HG03025 (cell line): ENCODE results near the gene FBLN2.
"Not testable (repeated sequence)": the region's sequence is repeated elsewhere in the genome, so short reads cannot be mapped to it uniquely, and the experiment has no call there.

ENCODE experiments used
- ATAC-seq: cut with Tn5 transposase; IDR thresholded peaks from one replicate; pipeline ENCODE4 v1.9.1; 2021; ENCODE audit warnings: mild to moderate bottlenecking, moderate library complexity; ENCODE audit not compliant: unreplicated experiment, low FRiP score

The FBLN2 gene

GRCh38 chr3:13544951-13545651 is 3.8 kb upstream of the FBLN2 start:
- ATAC-seq: no peak

DNA sequence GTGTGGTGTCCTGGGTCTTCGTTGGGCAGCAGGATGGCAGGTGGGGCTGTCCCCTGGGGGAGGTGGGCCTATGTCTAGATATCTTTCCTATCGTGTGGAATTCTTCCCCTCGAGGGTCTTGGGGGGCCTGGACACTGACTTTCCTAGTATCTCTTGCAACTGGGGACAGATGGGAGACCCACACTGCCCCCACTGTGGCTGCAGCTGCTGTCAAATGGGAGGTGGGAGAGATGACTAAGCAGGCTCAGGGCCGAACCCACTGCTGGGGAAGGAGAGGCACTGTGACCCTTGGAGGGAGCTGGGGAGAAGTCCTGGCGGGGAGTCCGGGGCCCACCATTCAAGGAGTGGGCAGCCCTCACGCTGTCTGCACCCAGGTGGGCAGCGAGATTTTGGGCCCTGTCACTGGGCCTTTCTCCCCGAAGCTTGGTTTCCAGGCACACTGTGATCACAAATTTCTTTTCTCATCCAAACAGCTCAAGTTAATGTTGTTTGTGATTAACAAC is 2.9 kb upstream of the FBLN2 start:
- no peak for ATAC-seq

GRCh38 chr3:13546667-13547171 is 2.2 kb upstream of the FBLN2 start:
- no peak for ATAC-seq

GRCh38 chr3:13547591-13548371 is 1.1 kb upstream of the FBLN2 start:
- no peak for ATAC-seq

DNA sequence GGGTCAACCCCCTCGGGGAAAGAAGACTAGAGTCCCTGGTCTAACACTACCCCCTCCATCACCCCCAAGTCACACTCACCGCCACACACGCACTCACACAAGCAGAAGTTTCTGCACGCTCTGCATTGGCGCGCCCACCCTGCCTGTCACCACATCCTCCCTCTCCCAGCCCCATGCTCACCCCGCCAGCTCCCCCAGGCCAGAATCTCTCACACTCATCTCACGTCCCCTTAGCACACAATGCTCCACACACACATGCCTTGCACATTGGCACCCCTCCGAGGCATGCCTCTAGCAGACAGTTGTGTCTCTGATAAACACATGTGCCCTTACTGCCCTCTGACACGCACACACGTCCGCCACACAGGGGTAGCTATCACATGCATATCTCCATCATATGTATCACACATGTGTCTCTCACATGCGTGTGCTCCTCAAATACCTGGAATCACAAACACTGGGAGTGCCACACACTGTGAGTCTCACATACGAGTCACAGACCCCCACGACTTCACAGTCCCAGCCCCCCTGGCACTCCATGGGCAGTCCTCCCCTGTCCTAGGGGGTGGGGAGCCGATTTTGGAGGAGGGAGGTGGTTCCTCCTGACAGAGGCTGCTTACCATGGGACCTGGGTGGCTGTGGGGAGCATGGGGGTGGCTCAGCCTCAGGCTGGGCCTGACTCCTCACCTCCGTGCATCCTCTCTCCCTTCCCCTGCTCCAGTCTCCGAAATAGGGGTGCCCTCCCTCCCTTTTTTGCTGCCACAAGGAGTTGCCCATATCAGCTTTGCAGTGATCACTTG is 898 bp downstream of the FBLN2 start:
- no peak for ATAC-seq

GRCh38 chr3:13550423-13550690 is 1.4 kb downstream of the FBLN2 start:
- no peak for ATAC-seq

DNA sequence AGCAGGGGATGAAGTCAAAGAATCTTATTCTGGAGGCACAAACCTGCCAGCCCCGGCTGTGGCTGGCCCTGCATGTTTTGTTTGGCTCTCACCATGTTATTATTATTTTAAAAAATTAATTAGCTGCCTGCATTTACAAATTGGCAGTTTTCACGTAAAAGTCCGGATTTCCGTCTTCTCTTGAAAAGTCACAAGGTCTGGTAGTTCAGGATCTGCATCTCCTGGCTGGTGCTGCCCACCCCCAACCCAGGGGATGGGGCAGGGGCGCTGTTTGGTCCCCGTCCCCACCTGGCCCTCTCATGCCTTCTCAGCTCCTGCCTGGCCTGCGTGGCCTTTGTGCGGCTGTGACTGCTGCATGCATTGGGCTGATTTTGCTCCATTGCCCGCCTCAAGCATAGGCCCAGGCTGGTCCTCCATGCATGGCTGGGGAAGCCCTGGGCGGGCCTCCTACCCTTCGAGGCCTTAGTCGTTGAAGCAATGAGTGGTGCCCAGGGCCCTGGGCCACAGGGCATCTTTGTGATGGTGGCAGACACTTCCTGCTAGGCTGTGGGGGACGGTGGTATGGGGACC is 2.0 kb downstream of the FBLN2 start:
- ATAC-seq: no peak

GRCh38 chr3:13552857-13553652 is 4.1 kb downstream of the FBLN2 start:
- no peak for ATAC-seq

- ATAC-seq: no peak
Observed at GRCh38 chr3:13553686-13554085, 4.8 kb downstream of the FBLN2 start.

DNA sequence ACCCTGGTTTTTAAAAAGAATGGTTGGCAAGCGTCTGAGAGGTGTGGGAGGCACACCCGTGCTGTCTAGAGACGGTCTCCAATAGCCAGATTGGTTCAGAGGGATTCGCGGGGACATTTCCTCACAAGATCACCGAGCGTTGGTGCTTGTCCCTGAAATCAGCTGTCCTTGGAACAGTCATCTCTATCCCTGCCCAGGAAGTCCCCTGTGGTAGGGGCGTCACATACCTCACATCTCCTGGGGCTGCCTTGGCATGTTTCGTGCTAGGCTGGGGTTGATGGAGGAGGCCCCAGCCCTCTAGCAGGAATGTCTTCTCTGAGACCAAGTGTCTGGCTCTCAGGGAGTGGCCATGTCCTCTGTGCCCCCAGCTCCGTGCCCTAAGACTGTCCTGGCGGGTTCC is 6.8 kb downstream of the FBLN2 start:
- ATAC-seq: no peak

GRCh38 chr3:13556207-13556606 is 7.3 kb downstream of the FBLN2 start:
- no peak for ATAC-seq

GRCh38 chr3:13556917-13557316 is 8.0 kb downstream of the FBLN2 start:
- no peak for ATAC-seq

DNA sequence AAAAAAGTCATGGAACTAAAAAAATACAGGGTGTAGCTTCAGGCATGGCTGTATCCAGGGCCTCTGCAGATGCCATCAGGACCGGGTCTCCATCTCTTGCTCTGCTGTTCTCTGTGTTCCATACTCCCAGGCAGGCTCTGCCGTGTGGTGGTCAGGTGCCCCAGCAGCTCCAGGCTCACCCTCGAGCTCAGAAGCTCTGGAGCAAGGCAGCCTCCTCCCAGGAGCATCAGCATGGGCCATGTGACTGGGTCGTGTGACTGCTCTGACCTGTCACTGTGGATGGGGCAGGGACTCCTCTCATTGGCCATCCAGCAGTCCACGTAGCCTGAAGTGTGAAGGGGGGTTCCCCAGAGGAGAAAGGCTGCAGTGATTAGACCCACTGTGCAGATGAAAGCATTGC is 8.5 kb downstream of the FBLN2 start:
- ATAC-seq: no peak

DNA sequence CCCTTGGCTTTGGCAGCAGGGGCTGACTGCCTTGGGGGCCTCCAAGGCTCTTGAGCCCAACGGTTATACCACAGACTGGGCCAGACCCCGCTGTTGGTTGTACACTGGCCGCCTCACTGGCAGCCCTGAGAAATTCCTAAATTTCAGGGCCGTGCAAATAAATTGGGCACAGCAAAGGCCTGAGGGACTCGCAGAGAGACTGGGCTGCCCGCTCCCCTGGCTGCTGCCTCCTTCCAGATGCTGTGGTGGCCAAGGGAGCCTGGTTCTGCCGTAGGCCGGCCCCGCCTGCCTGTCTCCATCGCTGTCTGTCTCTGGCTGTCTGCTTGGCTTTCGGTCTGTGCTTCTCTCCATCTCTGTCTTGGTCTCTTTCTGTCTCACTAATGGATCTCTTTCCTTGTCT is 9.0 kb downstream of the FBLN2 start:
- ATAC-seq: no peak

DNA sequence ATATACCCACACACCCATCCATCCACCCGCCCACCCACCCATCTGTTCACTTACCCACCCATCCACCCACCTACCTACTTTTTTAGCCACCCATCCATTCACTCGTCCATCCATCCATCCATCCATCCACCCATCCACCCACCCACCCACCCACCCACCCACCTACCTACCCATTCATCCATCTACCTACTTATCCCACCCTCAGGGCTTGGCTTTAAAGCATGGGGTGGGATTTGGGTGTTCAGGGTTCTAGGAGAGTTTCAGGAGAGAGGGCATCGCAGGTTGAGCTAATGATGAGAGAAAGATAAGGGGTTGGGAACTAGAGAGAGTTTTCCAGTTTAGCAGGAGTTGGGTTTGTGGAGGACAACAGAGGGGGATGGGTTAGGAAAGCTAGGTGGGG is 9.7 kb downstream of the FBLN2 start:
- no peak for ATAC-seq

- ATAC-seq: no peak
Observed at GRCh38 chr3:13559764-13560525, 11.0 kb downstream of the FBLN2 start.

- ATAC-seq: no peak
Observed at GRCh38 chr3:13561376-13561775, 12.5 kb downstream of the FBLN2 start.

GRCh38 chr3:13561967-13562366 is 13.0 kb downstream of the FBLN2 start:
- no peak for ATAC-seq

- ATAC-seq: not testable (repeated sequence)
Observed at GRCh38 chr3:13562421-13562820, 13.5 kb downstream of the FBLN2 start.
